ENCODE results near the gene ITPRIP. TPM values are rescaled to one million over a fixed set of nuclear protein-coding genes. Genes with fewer than 3 reads are reported as not detected.

ITPRIP gene
- total RNA-seq, 4 donors from 2014 or later, result 22.6 to 58.2 (median 39.9) TPM

GRCh38 chr10:104267721-104268404 is 70.4 kb downstream of the ITPRIP start:
- peak overlapping the region in 2 of 4 donors; percentile 79 to 88 for H3K27ac ChIP-seq
- no peaks in the 10 kb centered on the region for H3K9me3 ChIP-seq
- no peak for DNase-seq (ENCODE audit: low spot score in 2 of 2)
- TF ChIP-seq POLR2A (IDR thresholded peaks at IDR 0.05), result no peak
- no peak for TF ChIP-seq EP300 (IDR thresholded peaks at IDR 0.05)
- TF ChIP-seq CTCF (IDR thresholded peaks at IDR 0.05), result no peak
- peaks cover 0 to 52% (median 5%) of the 10 kb centered on the region in 3 donors for H3K36me3 ChIP-seq
- H3K4me3 ChIP-seq, result peak overlapping the region; percentile 48 to 92 (median 70)
- peaks cover 0 to 23% (median 6%) of the 10 kb centered on the region in 4 donors for H3K4me1 ChIP-seq
- WGBS, 2 donors, result 91 to 96% methylated on average over 14 of the region's 14 CpGs
- H3K27me3 ChIP-seq, result no peaks in the 10 kb centered on the region

GRCh38 chr10:104264783-104265182 is 73.5 kb downstream of the ITPRIP start:
- Histone ChIP-seq H3K27ac (no peak overlapping the region), H3K36me3 (peaks cover 0 to 82% (median 9%) of the 10 kb centered on the region in 3 donors), H3K4me1 (peaks cover 0 to 36% (median 16%) of the 10 kb centered on the region in 4 donors), H3K4me3 (no peak overlapping the region), H3K9me3 (no peaks in the 10 kb centered on the region), H3K27me3 (no peaks in the 10 kb centered on the region)
- no peak for DNase-seq (ENCODE audit: low spot score in 2 of 2)
- WGBS, 2 donors, result 87 to 89% methylated on average over 5 of the region's 5 CpGs
- TF ChIP-seq EP300 (IDR thresholded peaks at IDR 0.05) (no peak), CTCF (IDR thresholded peaks at IDR 0.05) (no peak), POLR2A (IDR thresholded peaks at IDR 0.05) (no peak)

GRCh38 chr10:104262055-104262454 is 76.2 kb downstream of the ITPRIP start:
- WGBS, 2 donors, result 91 to 92% methylated on average over 5 of the region's 5 CpGs
- H3K4me1 ChIP-seq, result peaks cover 0 to 37% (median 13%) of the 10 kb centered on the region in 4 donors
- DNase-seq (ENCODE audit: low spot score in 2 of 2), result no peak

GRCh38 chr10:104260775-104261115 is 77.5 kb downstream of the ITPRIP start:
- Histone ChIP-seq H3K36me3 (peaks cover 0 to 79% (median 9%) of the 10 kb centered on the region in 3 donors), H3K4me1 (peaks cover 0 to 46% (median 22%) of the 10 kb centered on the region in 4 donors), H3K27me3 (no peaks in the 10 kb centered on the region), H3K9me3 (no peaks in the 10 kb centered on the region), H3K27ac (peak overlapping the region in 2 of 4 donors; percentile 15 to 26), H3K4me3 (no peak overlapping the region)
- TF ChIP-seq POLR2A (IDR thresholded peaks at IDR 0.05), result no peak
- TF ChIP-seq CTCF (IDR thresholded peaks at IDR 0.05), result no peak
- no peak for TF ChIP-seq EP300 (IDR thresholded peaks at IDR 0.05)
- 29 to 36% methylated on average over 3 of the region's 3 CpGs for WGBS, 2 donors
- DNase-seq (ENCODE audit: low spot score in 2 of 2), result no peak

More at GRCh38 chr10:104262055-104262454, 76.2 kb downstream of the ITPRIP start:
- no peaks in the 10 kb centered on the region for H3K27me3 ChIP-seq
- H3K36me3 ChIP-seq, result peaks cover 0 to 92% (median 9%) of the 10 kb centered on the region in 3 donors
- H3K9me3 ChIP-seq, result no peaks in the 10 kb centered on the region
- no peak overlapping the region for H3K27ac ChIP-seq
- TF ChIP-seq POLR2A (IDR thresholded peaks at IDR 0.05), result no peak
- no peak for TF ChIP-seq EP300 (IDR thresholded peaks at IDR 0.05)
- TF ChIP-seq CTCF (IDR thresholded peaks at IDR 0.05), result no peak
- no peak overlapping the region for H3K4me3 ChIP-seq

GRCh38 chr10:104259999-104260774 is 78.1 kb downstream of the ITPRIP start:
- H3K27ac ChIP-seq, result peak overlapping the region in 3 of 4 donors; percentile 6 to 26 (median 15)
- no peak for DNase-seq (ENCODE audit: low spot score in 2 of 2)
- H3K4me3 ChIP-seq, result no peak overlapping the region
- H3K27me3 ChIP-seq, result no peaks in the 10 kb centered on the region
- peaks cover 0 to 47% (median 24%) of the 10 kb centered on the region in 4 donors for H3K4me1 ChIP-seq
- H3K36me3 ChIP-seq, result peaks cover 0 to 74% (median 9%) of the 10 kb centered on the region in 3 donors
- WGBS, 2 donors, result 86% methylated on average over 6 of the region's 6 CpGs
- H3K9me3 ChIP-seq, result no peaks in the 10 kb centered on the region
- TF ChIP-seq EP300 (IDR thresholded peaks at IDR 0.05) (no peak), CTCF (IDR thresholded peaks at IDR 0.05) (no peak), POLR2A (IDR thresholded peaks at IDR 0.05) (no peak)

Measured in tibial nerve (tissue), 4 donors.